Neural cell (in vitro differentiated cells): ENCODE data around the gene DPEP2. TPM values are rescaled to one million over a fixed set of nuclear protein-coding genes. Genes with fewer than 3 reads are reported as not detected.

Experiments
- H2AFZ ChIP-seq: fragments of 200-600, 300-800 bp; sonication (generic), shearing (Covaris generic); 2 replicates; pipeline ENCODE4 v1.6.0; 2014; ENCODE audit warnings: low read depth, mild to moderate bottlenecking, antibody characterized with exemption, low read length, moderate library complexity
- H3F3A ChIP-seq: fragments of 200-600 bp; shearing (Covaris generic); 2 replicates; pipeline ENCODE4 v1.6.1; 2016; ENCODE audit warnings: mild to moderate bottlenecking, moderate library complexity, mixed read lengths, antibody characterized with exemption, low read length; ENCODE audit not compliant: insufficient read depth, poor library complexity, severe bottlenecking
- H3K27ac ChIP-seq: fragments of 200-600, 300-800 bp; sonication (generic), shearing (Covaris generic); 2 replicates; pipeline ENCODE4 v1.5.1; 2014; ENCODE audit warnings: mild to moderate bottlenecking, low read length, moderate library complexity
- H3K27me3 ChIP-seq: fragments of 300-800, 200-600 bp; sonication (generic), shearing (Covaris generic); 2 replicates; pipeline ENCODE4 v1.6.0; 2014; ENCODE audit warnings: mild to moderate bottlenecking, low read depth, low read length, moderate library complexity; ENCODE audit not compliant: insufficient read depth
- H3K36me3 ChIP-seq: fragments of 300-800, 200-600 bp; sonication (generic), shearing (Covaris generic); 2 replicates; pipeline ENCODE4 v1.5.1; 2014; ENCODE audit warnings: mild to moderate bottlenecking, antibody characterized with exemption, low read length, moderate library complexity; ENCODE audit not compliant: insufficient read depth
- H3K4me2 ChIP-seq: fragments of 300-800, 200-600 bp; sonication (generic), shearing (Covaris generic); 2 replicates; pipeline ENCODE4 v1.6.0; 2014; ENCODE audit warnings: mild to moderate bottlenecking, low read length
- H3K4me3 ChIP-seq: fragments of 300-800, 200-600 bp; sonication (generic), shearing (Covaris generic); 2 replicates; pipeline ENCODE4 v1.5.1; 2014; ENCODE audit warnings: mild to moderate bottlenecking, low read length, moderate library complexity
- H3K79me2 ChIP-seq: fragments of 200-600 bp; shearing (Covaris generic); replicated peaks from 2 replicates; pipeline ENCODE4 v1.6.0; 2014; ENCODE audit warnings: mild to moderate bottlenecking, low read length, moderate library complexity; ENCODE audit not compliant: insufficient read depth
- H3K9ac ChIP-seq: fragments of 300-800, 200-600 bp; sonication (generic), shearing (Covaris generic); 2 replicates; pipeline ENCODE4 v1.6.1; 2016; ENCODE audit warnings: mild to moderate bottlenecking, low read length, mixed read lengths
- H3K9me2 ChIP-seq: fragments of 200-600 bp; shearing (Covaris generic); 2 replicates; pipeline ENCODE4 v1.6.1; 2016; ENCODE audit warnings: mild to moderate bottlenecking, low read length, mixed read lengths; ENCODE audit not compliant: insufficient read depth
- H3K9me3 ChIP-seq: fragments of 200-600, 300-800 bp; sonication (generic), shearing (Covaris generic); 2 replicates; pipeline ENCODE4 v1.6.1; 2016; ENCODE audit warnings: mild to moderate bottlenecking, mixed run types, low read length, moderate library complexity, mixed read lengths
- H4K20me1 ChIP-seq: fragments of 200-600 bp; shearing (Covaris generic); 2 replicates; pipeline ENCODE4 v1.6.1; 2016; ENCODE audit warnings: mild to moderate bottlenecking, mixed run types; ENCODE audit not compliant: insufficient read depth
- EP300 ChIP-seq: fragments of 450-650 bp; conservative IDR thresholded peaks from 2 replicates; pipeline ENCODE4 v1.6.1; 2014; ENCODE audit warnings: antibody characterized with exemption, mild to moderate bottlenecking, moderate library complexity; ENCODE audit not compliant: poor library complexity, severe bottlenecking
- EZH2 ChIP-seq: fragments of 200-600, 300-800 bp; shearing (Covaris generic), sonication (generic); IDR thresholded peaks from 2 replicates; pipeline ENCODE4 v1.6.1; 2014; ENCODE audit warnings: antibody characterized with exemption, low read length, borderline replicate concordance, mild to moderate bottlenecking; ENCODE audit not compliant: insufficient read depth, poor library complexity, severe bottlenecking
- MXI1 ChIP-seq: fragments of 450-650 bp; conservative IDR thresholded peaks from 2 replicates; pipeline ENCODE4 v1.6.1; 2014; ENCODE audit warnings: antibody characterized with exemption, mild to moderate bottlenecking; ENCODE audit not compliant: poor library complexity, severe bottlenecking
- POLR2AphosphoS5 ChIP-seq: IDR thresholded peaks from 2 replicates; pipeline ENCODE4 v1.6.1; 2012
- RAD21 ChIP-seq: fragments of 450-650 bp; conservative IDR thresholded peaks from 2 replicates; pipeline ENCODE4 v1.6.1; 2014; ENCODE audit warnings: antibody characterized with exemption, mild to moderate bottlenecking, moderate library complexity
- SMC3 ChIP-seq: fragments of 450-650 bp; conservative IDR thresholded peaks from 2 replicates; pipeline ENCODE4 v1.6.1; 2014; ENCODE audit warnings: antibody characterized with exemption, mild to moderate bottlenecking, moderate library complexity; ENCODE audit not compliant: poor library complexity
- TAF1 ChIP-seq: IDR thresholded peaks from 2 replicates; pipeline ENCODE4 v1.6.1; 2012; ENCODE audit warnings: low read depth
- polyA plus RNA-seq: library from polyadenylated mRNA; depleted of rRNA; stranded (reverse); fragments of >200 nt; gene quantifications from 2 replicates; pipeline ENCODE4 v1.2.3, GENCODE V29; 2014
- TF ChIP-seq, protein P1 (sequence below): IDR thresholded peaks from 2 replicates; pipeline ENCODE4 v1.6.1; 2012; ENCODE audit warnings: borderline replicate concordance
- TF ChIP-seq, protein P2 (sequence below): fragments of 450-650 bp; IDR thresholded peaks from 2 replicates; pipeline ENCODE4 v1.5.1; 2014; ENCODE audit warnings: antibody characterized with exemption, mild to moderate bottlenecking, moderate library complexity; ENCODE audit not compliant: poor library complexity, severe bottlenecking

The DPEP2 gene
- polyA plus RNA-seq, 1 donor from 2014 or later: not detected

DNA sequence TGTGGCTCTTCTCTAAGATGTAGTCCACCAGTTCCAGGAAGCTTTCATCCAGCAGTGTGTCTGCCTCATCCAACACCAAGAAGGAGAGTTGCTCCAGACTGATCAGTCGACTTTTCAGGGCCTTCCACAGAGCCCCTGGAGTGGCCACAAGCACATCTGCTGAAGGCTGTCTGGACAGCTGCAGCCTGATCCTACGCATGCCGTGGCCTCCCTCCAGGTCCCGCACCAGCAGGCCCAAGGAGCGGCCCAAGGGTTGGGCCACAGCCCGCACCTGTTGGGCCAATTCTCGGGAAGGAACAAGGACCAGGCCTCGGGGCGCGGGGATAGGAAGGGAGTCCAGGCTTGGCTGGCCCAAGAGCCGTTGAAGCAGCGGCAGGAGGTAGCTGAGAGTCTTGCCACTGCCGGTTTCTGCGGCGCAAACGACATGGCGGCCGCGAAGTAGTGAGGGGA, 23.0 kb upstream of the DPEP2 start:
- no peaks in the 10 kb centered on the region for H3K9me2 ChIP-seq
- H4K20me1 ChIP-seq: no peaks in the 10 kb centered on the region
- H3K79me2 ChIP-seq: peaks cover 13% of the 10 kb centered on the region
- H3F3A ChIP-seq: no peaks in the 10 kb centered on the region
- no peaks in the 10 kb centered on the region for H3K9me3 ChIP-seq
- peak overlapping the region; percentile 74 for H3K27ac ChIP-seq
- H3K4me2 ChIP-seq: peak overlapping the region; percentile 87
- TF ChIP-seq TAF1 (no peak), POLR2AphosphoS5 (no peak), SMC3 (no peak), EP300 (no peak), MXI1 (no peak), RAD21 (no peak), EZH2 (no peak)
- TF ChIP-seq, protein P1, sequence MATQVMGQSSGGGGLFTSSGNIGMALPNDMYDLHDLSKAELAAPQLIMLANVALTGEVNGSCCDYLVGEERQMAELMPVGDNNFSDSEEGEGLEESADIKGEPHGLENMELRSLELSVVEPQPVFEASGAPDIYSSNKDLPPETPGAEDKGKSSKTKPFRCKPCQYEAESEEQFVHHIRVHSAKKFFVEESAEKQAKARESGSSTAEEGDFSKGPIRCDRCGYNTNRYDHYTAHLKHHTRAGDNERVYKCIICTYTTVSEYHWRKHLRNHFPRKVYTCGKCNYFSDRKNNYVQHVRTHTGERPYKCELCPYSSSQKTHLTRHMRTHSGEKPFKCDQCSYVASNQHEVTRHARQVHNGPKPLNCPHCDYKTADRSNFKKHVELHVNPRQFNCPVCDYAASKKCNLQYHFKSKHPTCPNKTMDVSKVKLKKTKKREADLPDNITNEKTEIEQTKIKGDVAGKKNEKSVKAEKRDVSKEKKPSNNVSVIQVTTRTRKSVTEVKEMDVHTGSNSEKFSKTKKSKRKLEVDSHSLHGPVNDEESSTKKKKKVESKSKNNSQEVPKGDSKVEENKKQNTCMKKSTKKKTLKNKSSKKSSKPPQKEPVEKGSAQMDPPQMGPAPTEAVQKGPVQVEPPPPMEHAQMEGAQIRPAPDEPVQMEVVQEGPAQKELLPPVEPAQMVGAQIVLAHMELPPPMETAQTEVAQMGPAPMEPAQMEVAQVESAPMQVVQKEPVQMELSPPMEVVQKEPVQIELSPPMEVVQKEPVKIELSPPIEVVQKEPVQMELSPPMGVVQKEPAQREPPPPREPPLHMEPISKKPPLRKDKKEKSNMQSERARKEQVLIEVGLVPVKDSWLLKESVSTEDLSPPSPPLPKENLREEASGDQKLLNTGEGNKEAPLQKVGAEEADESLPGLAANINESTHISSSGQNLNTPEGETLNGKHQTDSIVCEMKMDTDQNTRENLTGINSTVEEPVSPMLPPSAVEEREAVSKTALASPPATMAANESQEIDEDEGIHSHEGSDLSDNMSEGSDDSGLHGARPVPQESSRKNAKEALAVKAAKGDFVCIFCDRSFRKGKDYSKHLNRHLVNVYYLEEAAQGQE: no peak
- TF ChIP-seq, protein P2, sequence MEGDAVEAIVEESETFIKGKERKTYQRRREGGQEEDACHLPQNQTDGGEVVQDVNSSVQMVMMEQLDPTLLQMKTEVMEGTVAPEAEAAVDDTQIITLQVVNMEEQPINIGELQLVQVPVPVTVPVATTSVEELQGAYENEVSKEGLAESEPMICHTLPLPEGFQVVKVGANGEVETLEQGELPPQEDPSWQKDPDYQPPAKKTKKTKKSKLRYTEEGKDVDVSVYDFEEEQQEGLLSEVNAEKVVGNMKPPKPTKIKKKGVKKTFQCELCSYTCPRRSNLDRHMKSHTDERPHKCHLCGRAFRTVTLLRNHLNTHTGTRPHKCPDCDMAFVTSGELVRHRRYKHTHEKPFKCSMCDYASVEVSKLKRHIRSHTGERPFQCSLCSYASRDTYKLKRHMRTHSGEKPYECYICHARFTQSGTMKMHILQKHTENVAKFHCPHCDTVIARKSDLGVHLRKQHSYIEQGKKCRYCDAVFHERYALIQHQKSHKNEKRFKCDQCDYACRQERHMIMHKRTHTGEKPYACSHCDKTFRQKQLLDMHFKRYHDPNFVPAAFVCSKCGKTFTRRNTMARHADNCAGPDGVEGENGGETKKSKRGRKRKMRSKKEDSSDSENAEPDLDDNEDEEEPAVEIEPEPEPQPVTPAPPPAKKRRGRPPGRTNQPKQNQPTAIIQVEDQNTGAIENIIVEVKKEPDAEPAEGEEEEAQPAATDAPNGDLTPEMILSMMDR: no peak
- no peaks in the 10 kb centered on the region for H3K36me3 ChIP-seq
- no peaks in the 10 kb centered on the region for H3K27me3 ChIP-seq
- H3K4me3 ChIP-seq: peak overlapping the region; percentile 100
- peak overlapping the region; percentile 78 for H2AFZ ChIP-seq
- peak overlapping the region; percentile 78 for H3K9ac ChIP-seq

DNA sequence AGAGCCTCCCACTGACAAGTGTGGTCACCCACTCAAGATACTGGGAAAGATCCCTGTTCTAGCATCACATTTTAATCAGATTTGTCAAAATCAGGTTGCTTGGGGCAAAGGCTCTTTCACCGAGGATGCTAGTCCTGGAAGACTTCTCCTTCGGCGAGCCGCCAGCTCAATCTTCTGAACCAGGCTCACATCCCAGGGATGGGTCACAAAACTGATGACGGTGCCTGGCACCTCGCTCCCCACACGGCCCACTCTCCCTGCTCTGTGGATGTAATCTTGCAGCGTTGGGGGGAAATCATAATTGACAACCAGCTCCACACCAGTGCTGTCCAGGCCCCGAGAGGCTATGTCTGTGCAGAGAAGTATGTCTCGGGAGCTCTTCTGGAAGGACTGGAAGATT, 22.2 kb upstream of the DPEP2 start:
- Histone ChIP-seq H3K27ac (no peak overlapping the region), H3K9me3 (no peaks in the 10 kb centered on the region), H3K27me3 (no peaks in the 10 kb centered on the region), H4K20me1 (no peaks in the 10 kb centered on the region), H3K36me3 (no peaks in the 10 kb centered on the region), H3K4me3 (peak overlapping the region; percentile 100), H3K9me2 (no peaks in the 10 kb centered on the region), H3K9ac (no peak overlapping the region), H3K4me2 (peak overlapping the region; percentile 19), H3K79me2 (peaks cover 13% of the 10 kb centered on the region), H3F3A (no peaks in the 10 kb centered on the region), H2AFZ (no peak overlapping the region)
- TF ChIP-seq EP300: no peak
- TF ChIP-seq TAF1: no peak
- no peak for TF ChIP-seq MXI1
